Fibroblast of the aortic adventitia (primary cell): ENCODE measurements around the gene HMSD. TPM values are rescaled to one million over a fixed set of nuclear protein-coding genes. Genes with fewer than 3 reads are reported as not detected.

Source experiments
- DNase-seq: peaks from one replicate; pipeline ENCODE4 v3.0.0-alpha.2; 2010; ENCODE audit warnings: low read depth
- H3K4me3 ChIP-seq: 2 replicates; pipeline ENCODE4 v1.5.1; 2011; ENCODE audit warnings: low read depth, mild to moderate bottlenecking, control low read depth, low read length, moderate library complexity
- CTCF ChIP-seq: IDR thresholded peaks from 2 replicates; pipeline ENCODE4 v1.5.1; 2011; ENCODE audit warnings: mild to moderate bottlenecking, low read length, control low read depth, inconsistent platforms; ENCODE audit not compliant: insufficient read depth
- total RNA-seq: library from RNA; depleted of rRNA; stranded (reverse); fragments of >200 nt; gene quantifications from 2 replicates; pipeline ENCODE4 v1.2.3, GENCODE V29; 2012; ENCODE audit warnings: low replicate concordance

HMSD gene
- total RNA-seq, 1 donor = 0.09 TPM

- no peak for DNase-seq
- TF ChIP-seq CTCF = no peak
- no peak overlapping the region for H3K4me3 ChIP-seq
These were observed 53.5 kb downstream of the HMSD start for GRCh38 chr18:64002581-64002980.

DNA sequence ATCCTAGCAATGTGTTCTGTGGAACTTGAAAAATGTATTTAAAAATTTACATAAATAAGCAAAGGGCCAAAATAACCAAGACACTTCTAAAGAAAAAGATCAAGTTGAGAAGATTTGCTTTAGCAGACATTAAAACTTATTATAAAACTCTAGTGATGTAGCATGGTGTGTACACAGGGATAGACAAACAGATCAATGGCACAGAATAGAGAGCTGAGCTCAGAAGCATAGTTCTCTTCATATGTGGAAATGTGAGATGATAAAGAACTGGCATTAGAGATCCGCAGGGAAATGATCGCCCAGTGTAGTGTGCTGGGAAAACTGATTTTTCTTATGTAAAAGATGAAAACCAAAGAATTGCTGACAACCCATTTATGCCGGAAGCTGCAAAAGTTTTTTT, 60.2 kb downstream of the HMSD start:
- H3K4me3 ChIP-seq = no peak overlapping the region
- no peak for TF ChIP-seq CTCF
- no peak for DNase-seq

Other genes starting within 250 kb of the HMSD start
- not detected in 2 replicates for gene SERPINB11, start 246.3 kb upstream of the HMSD start, total RNA-seq
- 0.27 TPM in 1 of 2 replicates, not detected in the other for gene SERPINB7, start 173.9 kb upstream of the HMSD start, total RNA-seq
- 13.9 and 67.6 TPM in 2 replicates for gene SERPINB2, start 61.6 kb upstream of the HMSD start, total RNA-seq
- gene SERPINB10, start 41.3 kb upstream of the HMSD start, total RNA-seq = not detected in 2 replicates
- gene SERPINB8, start 20.8 kb downstream of the HMSD start, total RNA-seq = 14.8 and 18.9 TPM in 2 replicates
- gene LINC00305, start 199.8 kb downstream of the HMSD start, total RNA-seq = not detected in 2 replicates